ENCODE measurements around the gene SMKR1.

- TF ChIP-seq GATA2 (IDR thresholded peaks at IDR 0.05; ENCODE audit: low read depth, low read length): no peak
- TF ChIP-seq GATA3 (IDR thresholded peaks at IDR 0.05; ENCODE audit: low read depth, low read length): no peak
These were observed 17.1 kb downstream of the SMKR1 start for GRCh38 chr7:129519464-129519863.
